ENCODE data around the gene RNF113B. TPM values are rescaled to one million over a fixed set of nuclear protein-coding genes. Genes with fewer than 3 reads are reported as not detected.

Gene RNF113B
- total RNA-seq, 2 experiments from 2014 or later = not detected

- ChIA-PET CTCF (no interaction called here), POLR2A (no interaction called here)
These were observed 29.9 kb upstream of the RNF113B start for GRCh38 chr13:98206946-98207345.

- CTCF ChIA-PET = no interaction called here
- POLR2A ChIA-PET = no interaction called here
These were observed 27.5 kb upstream of the RNF113B start for GRCh38 chr13:98204546-98204945.

- POLR2A ChIA-PET = no interaction called here
- CTCF ChIA-PET = no interaction called here
These were observed 26.7 kb upstream of the RNF113B start for GRCh38 chr13:98203646-98204326.

GRCh38 chr13:98201984-98202383, 24.9 kb upstream of the RNF113B start:
- POLR2A ChIA-PET = no interaction called here
- CTCF ChIA-PET = no interaction called here

GRCh38 chr13:98201189-98201588, 24.1 kb upstream of the RNF113B start:
- POLR2A ChIA-PET = no interaction called here

GRCh38 chr13:98200211-98200878, 23.3 kb upstream of the RNF113B start:
- CTCF ChIA-PET = no interaction called here
- POLR2A ChIA-PET = no interaction called here

More at GRCh38 chr13:98201189-98201588, 24.1 kb upstream of the RNF113B start:
- CTCF ChIA-PET = no interaction called here

- CTCF ChIA-PET = no interaction called here
- POLR2A ChIA-PET = no interaction called here
These were observed 22.4 kb upstream of the RNF113B start for GRCh38 chr13:98199480-98199879.

- CTCF ChIA-PET = no interaction called here
- POLR2A ChIA-PET = no interaction called here
These were observed 21.6 kb upstream of the RNF113B start for GRCh38 chr13:98198683-98199082.

GRCh38 chr13:98195054-98195791, 18.2 kb upstream of the RNF113B start:
- CTCF ChIA-PET = no interaction called here
- POLR2A ChIA-PET = no interaction called here

GRCh38 chr13:98192008-98192407, 14.9 kb upstream of the RNF113B start:
- POLR2A ChIA-PET = no interaction called here
- CTCF ChIA-PET = no interaction called here

- CTCF ChIA-PET = no interaction called here
These were observed 13.9 kb upstream of the RNF113B start for GRCh38 chr13:98190889-98191444.

GRCh38 chr13:98189841-98190505, 12.9 kb upstream of the RNF113B start:
- ChIA-PET POLR2A (no interaction called here), CTCF (no interaction called here)

More at GRCh38 chr13:98190889-98191444, 13.9 kb upstream of the RNF113B start:
- POLR2A ChIA-PET = no interaction called here

- POLR2A ChIA-PET = no interaction called here
- CTCF ChIA-PET = no interaction called here
These were observed 11.6 kb upstream of the RNF113B start for GRCh38 chr13:98188544-98189166.

- POLR2A ChIA-PET = no interaction called here
- CTCF ChIA-PET = no interaction called here
These were observed 10.8 kb upstream of the RNF113B start for GRCh38 chr13:98187965-98188261.

- CTCF ChIA-PET = no interaction called here
- POLR2A ChIA-PET = no interaction called here
These were observed 10.3 kb upstream of the RNF113B start for GRCh38 chr13:98187155-98187964.

- CTCF ChIA-PET = no interaction called here
- POLR2A ChIA-PET = no interaction called here
These were observed 7.7 kb upstream of the RNF113B start for GRCh38 chr13:98184792-98185191.

GRCh38 chr13:98182589-98182988, 5.5 kb upstream of the RNF113B start:
- CTCF ChIA-PET = no interaction called here
- POLR2A ChIA-PET = no interaction called here

GRCh38 chr13:98182153-98182552, 5.1 kb upstream of the RNF113B start:
- ChIA-PET CTCF (no interaction called here), POLR2A (no interaction called here)

- CTCF ChIA-PET = no interaction called here
- POLR2A ChIA-PET = no interaction called here
These were observed 4.2 kb upstream of the RNF113B start for GRCh38 chr13:98181111-98181815.

Data from activated CD8-positive, alpha-beta memory T cell treated with anti-CD3 and anti-CD28 coated beads for 36 hours (primary cell).